ENCODE data around the gene CLDN1.

Gene CLDN1

GRCh38 chr3:190321789-190322603 is at the start of gene CLDN1:
CLDN1 (minus strand) TSS chr3:190322446; CDS start chr3:190322206, 240 bp downstream.
- no peaks in the 10 kb centered on the region for H3K9me3 ChIP-seq (ENCODE audit: control insufficient read depth, insufficient read depth, low read length)
- peaks cover 21% of the 10 kb centered on the region for H3K4me1 ChIP-seq (ENCODE audit: insufficient read depth, low read length)
- H3K36me3 ChIP-seq (ENCODE audit: insufficient read depth, low read length) = no peaks in the 10 kb centered on the region
- peak within 1 kb of the TSS; percentile 70 for H3K9ac ChIP-seq (ENCODE audit: low read depth, low read length)

- no peaks in the 10 kb centered on the region for H3K36me3 ChIP-seq (ENCODE audit: insufficient read depth, low read length)
- no peak overlapping the region for H3K9ac ChIP-seq (ENCODE audit: low read depth, low read length)
- H3K9me3 ChIP-seq (ENCODE audit: control insufficient read depth, insufficient read depth, low read length) = no peaks in the 10 kb centered on the region
- H3K4me1 ChIP-seq (ENCODE audit: insufficient read depth, low read length) = peaks cover 19% of the 10 kb centered on the region
Observed at GRCh38 chr3:190371152-190371551, 48.9 kb upstream of the CLDN1 start.

- Histone ChIP-seq H3K9ac (ENCODE audit: low read depth, low read length) (no peak overlapping the region), H3K9me3 (ENCODE audit: control insufficient read depth, insufficient read depth, low read length) (no peaks in the 10 kb centered on the region), H3K36me3 (ENCODE audit: insufficient read depth, low read length) (no peaks in the 10 kb centered on the region), H3K4me1 (ENCODE audit: insufficient read depth, low read length) (peaks cover 18% of the 10 kb centered on the region)
Observed at GRCh38 chr3:190370369-190370768, 48.1 kb upstream of the CLDN1 start.

- no peak overlapping the region for H3K9ac ChIP-seq (ENCODE audit: low read depth, low read length)
- no peaks in the 10 kb centered on the region for H3K9me3 ChIP-seq (ENCODE audit: control insufficient read depth, insufficient read depth, low read length)
- H3K36me3 ChIP-seq (ENCODE audit: insufficient read depth, low read length) = no peaks in the 10 kb centered on the region
- peaks cover 15% of the 10 kb centered on the region for H3K4me1 ChIP-seq (ENCODE audit: insufficient read depth, low read length)
Observed at GRCh38 chr3:190369668-190370295, 47.5 kb upstream of the CLDN1 start.

- Histone ChIP-seq H3K4me1 (ENCODE audit: insufficient read depth, low read length) (peaks cover 15% of the 10 kb centered on the region), H3K36me3 (ENCODE audit: insufficient read depth, low read length) (no peaks in the 10 kb centered on the region), H3K9ac (ENCODE audit: low read depth, low read length) (no peak overlapping the region), H3K9me3 (ENCODE audit: control insufficient read depth, insufficient read depth, low read length) (no peaks in the 10 kb centered on the region)
Observed at GRCh38 chr3:190368881-190369280, 46.6 kb upstream of the CLDN1 start.

- peaks cover 15% of the 10 kb centered on the region for H3K4me1 ChIP-seq (ENCODE audit: insufficient read depth, low read length)
- no peaks in the 10 kb centered on the region for H3K9me3 ChIP-seq (ENCODE audit: control insufficient read depth, insufficient read depth, low read length)
- H3K36me3 ChIP-seq (ENCODE audit: insufficient read depth, low read length) = no peaks in the 10 kb centered on the region
- H3K9ac ChIP-seq (ENCODE audit: low read depth, low read length) = no peak overlapping the region
Observed at GRCh38 chr3:190366133-190366532, 43.9 kb upstream of the CLDN1 start.

GRCh38 chr3:190362258-190362657 is 40.0 kb upstream of the CLDN1 start:
- Histone ChIP-seq H3K9ac (ENCODE audit: low read depth, low read length) (no peak overlapping the region), H3K4me1 (ENCODE audit: insufficient read depth, low read length) (peaks cover 8% of the 10 kb centered on the region), H3K9me3 (ENCODE audit: control insufficient read depth, insufficient read depth, low read length) (no peaks in the 10 kb centered on the region), H3K36me3 (ENCODE audit: insufficient read depth, low read length) (no peaks in the 10 kb centered on the region)

GRCh38 chr3:190361791-190362190 is 39.5 kb upstream of the CLDN1 start:
- H3K4me1 ChIP-seq (ENCODE audit: insufficient read depth, low read length) = peaks cover 8% of the 10 kb centered on the region
- no peak overlapping the region for H3K9ac ChIP-seq (ENCODE audit: low read depth, low read length)
- no peaks in the 10 kb centered on the region for H3K36me3 ChIP-seq (ENCODE audit: insufficient read depth, low read length)
- H3K9me3 ChIP-seq (ENCODE audit: control insufficient read depth, insufficient read depth, low read length) = no peaks in the 10 kb centered on the region

GRCh38 chr3:190360228-190360627 is 38.0 kb upstream of the CLDN1 start:
- no peaks in the 10 kb centered on the region; the same call in none of the 2 replicates for H3K4me1 ChIP-seq (ENCODE audit: insufficient read depth, low read length)
- no peak overlapping the region for H3K9ac ChIP-seq (ENCODE audit: low read depth, low read length)
- H3K9me3 ChIP-seq (ENCODE audit: control insufficient read depth, insufficient read depth, low read length) = no peaks in the 10 kb centered on the region
- H3K36me3 ChIP-seq (ENCODE audit: insufficient read depth, low read length) = no peaks in the 10 kb centered on the region

- Histone ChIP-seq H3K9ac (ENCODE audit: low read depth, low read length) (no peak overlapping the region), H3K9me3 (ENCODE audit: control insufficient read depth, insufficient read depth, low read length) (no peaks in the 10 kb centered on the region), H3K36me3 (ENCODE audit: insufficient read depth, low read length) (no peaks in the 10 kb centered on the region), H3K4me1 (ENCODE audit: insufficient read depth, low read length) (no peaks in the 10 kb centered on the region; the same call in none of the 2 replicates)
Observed at GRCh38 chr3:190359813-190360212, 37.6 kb upstream of the CLDN1 start.

GRCh38 chr3:190357468-190357867 is 35.2 kb upstream of the CLDN1 start:
- Histone ChIP-seq H3K9ac (ENCODE audit: low read depth, low read length) (no peak overlapping the region), H3K36me3 (ENCODE audit: insufficient read depth, low read length) (no peaks in the 10 kb centered on the region), H3K9me3 (ENCODE audit: control insufficient read depth, insufficient read depth, low read length) (no peaks in the 10 kb centered on the region), H3K4me1 (ENCODE audit: insufficient read depth, low read length) (no peaks in the 10 kb centered on the region; the same call in none of the 2 replicates)

GRCh38 chr3:190356246-190356645 is 34.0 kb upstream of the CLDN1 start:
- H3K9ac ChIP-seq (ENCODE audit: low read depth, low read length) = no peak overlapping the region
- H3K9me3 ChIP-seq (ENCODE audit: control insufficient read depth, insufficient read depth, low read length) = no peaks in the 10 kb centered on the region
- no peaks in the 10 kb centered on the region; the same call in 1 of the 2 replicates for H3K4me1 ChIP-seq (ENCODE audit: insufficient read depth, low read length)
- no peaks in the 10 kb centered on the region for H3K36me3 ChIP-seq (ENCODE audit: insufficient read depth, low read length)

- Histone ChIP-seq H3K36me3 (ENCODE audit: insufficient read depth, low read length) (no peaks in the 10 kb centered on the region), H3K4me1 (ENCODE audit: insufficient read depth, low read length) (no peaks in the 10 kb centered on the region; the same call in 1 of the 2 replicates), H3K9me3 (ENCODE audit: control insufficient read depth, insufficient read depth, low read length) (no peaks in the 10 kb centered on the region), H3K9ac (ENCODE audit: low read depth, low read length) (no peak overlapping the region)
Observed at GRCh38 chr3:190352861-190353457, 30.7 kb upstream of the CLDN1 start.

GRCh38 chr3:190346541-190346940 is 24.3 kb upstream of the CLDN1 start:
- Histone ChIP-seq H3K4me1 (ENCODE audit: insufficient read depth, low read length) (no peaks in the 10 kb centered on the region; the same call in 1 of the 2 replicates), H3K9me3 (ENCODE audit: control insufficient read depth, insufficient read depth, low read length) (no peaks in the 10 kb centered on the region), H3K9ac (ENCODE audit: low read depth, low read length) (no peak overlapping the region), H3K36me3 (ENCODE audit: insufficient read depth, low read length) (no peaks in the 10 kb centered on the region)

All from ES-I3 (cell line).